Activated CD4-positive, alpha-beta memory T cell treated with anti-CD3 and anti-CD28 coated beads for 36 hours (primary cell): ENCODE measurements around the gene ST6GALNAC3. TPM values are rescaled to one million over a fixed set of nuclear protein-coding genes. Genes with fewer than 3 reads are reported as not detected.

Experiments used
- CTCF ChIA-PET: fragments of 350-600 bp; sonication (Branson Sonifier 250); formaldehyde crosslinking; loops from one replicate; lab custom pipeline; 2021; ENCODE audit warnings: antibody characterized with exemption, inconsistent platforms; lab: Charles Lee
- POLR2A ChIA-PET: fragments of 350-600 bp; sonication (Branson Sonifier 250); formaldehyde crosslinking; loops from one replicate; lab custom pipeline; 2021; ENCODE audit warnings: antibody characterized with exemption; lab: Charles Lee
- DNase-seq: peaks from one replicate; pipeline ENCODE4 v3.0.0-alpha.2; 2020
- H3K27ac Mint-ChIP-seq: one replicate; pipeline ENCODE4 v1.8.0; 2021; ENCODE audit warnings: mixed read lengths
- H3K27me3 Mint-ChIP-seq: one replicate; pipeline ENCODE4 v1.8.0; 2021; ENCODE audit warnings: mixed read lengths
- H3K36me3 Mint-ChIP-seq: one replicate; pipeline ENCODE4 v1.8.0; 2021; ENCODE audit warnings: mixed read lengths
- H3K4me1 Mint-ChIP-seq: one replicate; pipeline ENCODE4 v1.8.0; 2021; ENCODE audit warnings: low read depth, mixed read lengths
- H3K4me3 Mint-ChIP-seq: one replicate; pipeline ENCODE4 v1.8.0; 2021; ENCODE audit warnings: mild to moderate bottlenecking, mixed read lengths
- H3K9me3 Mint-ChIP-seq: one replicate; pipeline ENCODE4 v1.8.0; 2021; ENCODE audit warnings: mixed read lengths
- intact Hi-C: fragments of 100-400 bp; cut with micrococcal nuclease; formaldehyde crosslinking; loops from one replicate; pipeline ENCODE4 v1.15.1; 2023
- total RNA-seq, 2 experiments: library from RNA; stranded (reverse); gene quantifications; one replicate each; pipeline ENCODE4 v1.2.3, GENCODE V29; 2021

Gene ST6GALNAC3
- total RNA-seq, 2 experiments from 2014 or later: 0.26 to 0.41 TPM

- no peaks in the 10 kb centered on the region for H3K27me3 Mint-ChIP-seq
- no peaks in the 10 kb centered on the region for H3K4me1 Mint-ChIP-seq
- no peak for DNase-seq
- no peak overlapping the region for H3K4me3 Mint-ChIP-seq
- intact Hi-C loops: no loop called here
- ChIA-PET CTCF (no interaction called here), POLR2A (no interaction called here)
- H3K36me3 Mint-ChIP-seq: no peaks in the 10 kb centered on the region
- H3K9me3 Mint-ChIP-seq: no peaks in the 10 kb centered on the region
- H3K27ac Mint-ChIP-seq: no peak overlapping the region
These were observed 503.1 kb downstream of the ST6GALNAC3 start for GRCh38 chr1:76577525-76578185.

- CTCF ChIA-PET: no interaction called here
These were observed 505.7 kb downstream of the ST6GALNAC3 start for GRCh38 chr1:76580206-76580605.

GRCh38 chr1:76581712-76582111, 507.2 kb downstream of the ST6GALNAC3 start:
- intact Hi-C loops: no loop called here
- no peak overlapping the region for H3K4me3 Mint-ChIP-seq
- no peak for DNase-seq
- no peaks in the 10 kb centered on the region for H3K36me3 Mint-ChIP-seq
- H3K27me3 Mint-ChIP-seq: no peaks in the 10 kb centered on the region
- CTCF ChIA-PET: no interaction called here
- H3K4me1 Mint-ChIP-seq: no peaks in the 10 kb centered on the region
- POLR2A ChIA-PET: no interaction called here
- H3K9me3 Mint-ChIP-seq: no peaks in the 10 kb centered on the region
- H3K27ac Mint-ChIP-seq: no peak overlapping the region

More at GRCh38 chr1:76580206-76580605, 505.7 kb downstream of the ST6GALNAC3 start:
- no peak for DNase-seq
- no peaks in the 10 kb centered on the region for H3K4me1 Mint-ChIP-seq
- POLR2A ChIA-PET: no interaction called here
- H3K27ac Mint-ChIP-seq: no peak overlapping the region
- H3K4me3 Mint-ChIP-seq: no peak overlapping the region
- H3K9me3 Mint-ChIP-seq: no peaks in the 10 kb centered on the region
- no peaks in the 10 kb centered on the region for H3K27me3 Mint-ChIP-seq
- intact Hi-C loops: no loop called here
- no peaks in the 10 kb centered on the region for H3K36me3 Mint-ChIP-seq

- no peaks in the 10 kb centered on the region for H3K9me3 Mint-ChIP-seq
- H3K4me3 Mint-ChIP-seq: no peak overlapping the region
- H3K27ac Mint-ChIP-seq: no peak overlapping the region
- H3K4me1 Mint-ChIP-seq: no peaks in the 10 kb centered on the region
- intact Hi-C loops: no loop called here
- no peak for DNase-seq
- POLR2A ChIA-PET: no interaction called here
- no peaks in the 10 kb centered on the region for H3K27me3 Mint-ChIP-seq
- no peaks in the 10 kb centered on the region for H3K36me3 Mint-ChIP-seq
- CTCF ChIA-PET: no interaction called here
These were observed 508.8 kb downstream of the ST6GALNAC3 start for GRCh38 chr1:76583235-76583868.

GRCh38 chr1:76583875-76584477, 509.4 kb downstream of the ST6GALNAC3 start:
- Mint-ChIP-seq H3K9me3 (no peaks in the 10 kb centered on the region), H3K36me3 (no peaks in the 10 kb centered on the region), H3K27ac (no peak overlapping the region), H3K4me1 (no peaks in the 10 kb centered on the region), H3K27me3 (no peaks in the 10 kb centered on the region), H3K4me3 (no peak overlapping the region)
- DNase-seq: no peak
- ChIA-PET POLR2A (no interaction called here), CTCF (no interaction called here)
- intact Hi-C loops: no loop called here

GRCh38 chr1:76585980-76586674, 511.6 kb downstream of the ST6GALNAC3 start:
- Mint-ChIP-seq H3K36me3 (no peaks in the 10 kb centered on the region), H3K4me3 (no peak overlapping the region), H3K9me3 (no peaks in the 10 kb centered on the region), H3K4me1 (no peaks in the 10 kb centered on the region), H3K27ac (no peak overlapping the region), H3K27me3 (peaks cover 2% of the 10 kb centered on the region)
- DNase-seq: no peak
- ChIA-PET POLR2A (no interaction called here), CTCF (no interaction called here)
- intact Hi-C loops: no loop called here

- H3K9me3 Mint-ChIP-seq: no peaks in the 10 kb centered on the region
- ChIA-PET CTCF (no interaction called here), POLR2A (no interaction called here)
- intact Hi-C loops: no loop called here
- DNase-seq: no peak
- H3K27ac Mint-ChIP-seq: no peak overlapping the region
- H3K4me3 Mint-ChIP-seq: no peak overlapping the region
- H3K36me3 Mint-ChIP-seq: no peaks in the 10 kb centered on the region
- H3K4me1 Mint-ChIP-seq: no peaks in the 10 kb centered on the region
- H3K27me3 Mint-ChIP-seq: peaks cover 2% of the 10 kb centered on the region
These were observed 512.7 kb downstream of the ST6GALNAC3 start for GRCh38 chr1:76587212-76587611.

GRCh38 chr1:76591461-76591860, 516.9 kb downstream of the ST6GALNAC3 start:
- no peak overlapping the region for H3K4me3 Mint-ChIP-seq
- intact Hi-C loops: no loop called here
- POLR2A ChIA-PET: no interaction called here
- peaks cover 2% of the 10 kb centered on the region for H3K27me3 Mint-ChIP-seq
- CTCF ChIA-PET: no interaction called here
- no peak overlapping the region for H3K27ac Mint-ChIP-seq
- no peaks in the 10 kb centered on the region for H3K36me3 Mint-ChIP-seq
- peaks cover 10% of the 10 kb centered on the region for H3K9me3 Mint-ChIP-seq
- H3K4me1 Mint-ChIP-seq: no peaks in the 10 kb centered on the region
- no peak for DNase-seq

GRCh38 chr1:76591963-76592362, 517.4 kb downstream of the ST6GALNAC3 start:
- ChIA-PET CTCF (no interaction called here), POLR2A (no interaction called here)
- DNase-seq: no peak
- intact Hi-C loops: no loop called here
- Mint-ChIP-seq H3K27me3 (peaks cover 2% of the 10 kb centered on the region), H3K27ac (no peak overlapping the region), H3K9me3 (peaks cover 10% of the 10 kb centered on the region), H3K4me1 (no peaks in the 10 kb centered on the region), H3K4me3 (no peak overlapping the region), H3K36me3 (no peaks in the 10 kb centered on the region)

- no peak for DNase-seq
- CTCF ChIA-PET: no interaction called here
- POLR2A ChIA-PET: no interaction called here
- peaks cover 10% of the 10 kb centered on the region for H3K9me3 Mint-ChIP-seq
- no peaks in the 10 kb centered on the region for H3K36me3 Mint-ChIP-seq
- peaks cover 2% of the 10 kb centered on the region for H3K27me3 Mint-ChIP-seq
- no peaks in the 10 kb centered on the region for H3K4me1 Mint-ChIP-seq
- no peak overlapping the region for H3K4me3 Mint-ChIP-seq
- H3K27ac Mint-ChIP-seq: no peak overlapping the region
- intact Hi-C loops: no loop called here
These were observed 518.6 kb downstream of the ST6GALNAC3 start for GRCh38 chr1:76593141-76593540.

GRCh38 chr1:76593618-76594017, 519.1 kb downstream of the ST6GALNAC3 start:
- Mint-ChIP-seq H3K4me1 (no peaks in the 10 kb centered on the region), H3K36me3 (no peaks in the 10 kb centered on the region), H3K27ac (no peak overlapping the region), H3K4me3 (no peak overlapping the region), H3K27me3 (peaks cover 2% of the 10 kb centered on the region), H3K9me3 (peaks cover 10% of the 10 kb centered on the region)
- CTCF ChIA-PET: no interaction called here
- DNase-seq: no peak
- intact Hi-C loops: no loop called here
- POLR2A ChIA-PET: no interaction called here

GRCh38 chr1:76595024-76595423, 520.5 kb downstream of the ST6GALNAC3 start:
- no peak overlapping the region for H3K27ac Mint-ChIP-seq
- ChIA-PET POLR2A (no interaction called here), CTCF (no interaction called here)
- no peaks in the 10 kb centered on the region for H3K27me3 Mint-ChIP-seq
- H3K36me3 Mint-ChIP-seq: no peaks in the 10 kb centered on the region
- H3K4me1 Mint-ChIP-seq: no peaks in the 10 kb centered on the region
- H3K4me3 Mint-ChIP-seq: no peak overlapping the region
- peaks cover 10% of the 10 kb centered on the region for H3K9me3 Mint-ChIP-seq
- intact Hi-C loops: no loop called here
- DNase-seq: no peak
